Neural progenitor cell (in vitro differentiated cells): ENCODE measurements around the gene RPS4Y1. TPM values are rescaled to one million over a fixed set of nuclear protein-coding genes. Genes with fewer than 3 reads are reported as not detected.
"Not testable (repeated sequence)": the region's sequence is repeated elsewhere in the genome, so short reads cannot be mapped to it uniquely, and the experiment has no call there.

Source experiments
- DNase-seq: peaks from one replicate; pipeline ENCODE4 v3.0.0-alpha.2; 2016; ENCODE audit warnings: low spot score
- H2AFZ ChIP-seq: fragments of 200-600 bp; sonication (generic); replicated peaks from 2 replicates; pipeline ENCODE4 v1.6.1; 2016; ENCODE audit warnings: antibody characterized with exemption
- H3F3A ChIP-seq: fragments of 200-600 bp; sonication (generic); 2 replicates; pipeline ENCODE4 v1.6.1; 2016; ENCODE audit warnings: antibody characterized with exemption, low read depth
- H3K27ac ChIP-seq: fragments of 200-600 bp; sonication (generic); 2 replicates; pipeline ENCODE4 v1.5.1; 2016; ENCODE audit warnings: mild to moderate bottlenecking
- H3K27me3 ChIP-seq: fragments of 200-600 bp; sonication (generic); 2 replicates; pipeline ENCODE4 v1.6.1; 2016; ENCODE audit warnings: mild to moderate bottlenecking, moderate library complexity
- H3K36me3 ChIP-seq: fragments of 200-600 bp; sonication (generic); 2 replicates; pipeline ENCODE4 v1.5.1; 2016
- H3K4me1 ChIP-seq: fragments of 200-600 bp; sonication (generic); 2 replicates; pipeline ENCODE4 v1.6.1; 2016; ENCODE audit warnings: mixed run types
- H3K4me2 ChIP-seq: fragments of 200-600 bp; sonication (generic); 2 replicates; pipeline ENCODE4 v1.6.1; 2016
- H3K4me3 ChIP-seq: fragments of 200-600 bp; sonication (generic); 2 replicates; pipeline ENCODE4 v1.5.1; 2016
- H3K79me2 ChIP-seq: fragments of 200-600 bp; sonication (generic); 2 replicates; pipeline ENCODE4 v1.6.1; 2016; ENCODE audit warnings: low read depth
- H3K9ac ChIP-seq: fragments of 200-600 bp; sonication (generic); 2 replicates; pipeline ENCODE4 v1.6.1; 2016
- H3K9me3 ChIP-seq: fragments of 200-600 bp; sonication (generic); 2 replicates; pipeline ENCODE4 v1.5.1; 2016; ENCODE audit warnings: low read depth
- H4K20me1 ChIP-seq: fragments of 200-600 bp; sonication (generic); 2 replicates; pipeline ENCODE4 v1.6.1; 2016; ENCODE audit warnings: low read depth
- H3K27ac Mint-ChIP-seq: 3 replicates; pipeline ENCODE4 v1.8.0; 2021; ENCODE audit warnings: mixed read lengths
- H3K27me3 Mint-ChIP-seq: 2 replicates; pipeline ENCODE4 v1.8.0; 2022; ENCODE audit warnings: low read depth, mild to moderate bottlenecking, inconsistent platforms, moderate library complexity, mixed read lengths; ENCODE audit not compliant: insufficient read depth
- H3K36me3 Mint-ChIP-seq: 3 replicates; pipeline ENCODE4 v1.8.0; 2021; ENCODE audit warnings: mixed read lengths
- H3K4me1 Mint-ChIP-seq: 3 replicates; pipeline ENCODE4 v1.8.0; 2021; ENCODE audit warnings: mixed read lengths
- H3K4me3 Mint-ChIP-seq: 3 replicates; pipeline ENCODE4 v1.8.0; 2021; ENCODE audit warnings: mild to moderate bottlenecking, moderate library complexity, mixed read lengths
- H3K9me3 Mint-ChIP-seq: 3 replicates; pipeline ENCODE4 v1.8.0; 2020; ENCODE audit warnings: mixed read lengths
- CTCF ChIP-seq: fragments of 200-600 bp; sonication (generic); IDR thresholded peaks from 2 replicates; pipeline ENCODE4 v1.5.1; 2017; ENCODE audit warnings: antibody characterized with exemption, mild to moderate bottlenecking
- EZH2 ChIP-seq: fragments of 200-600 bp; sonication (generic); IDR thresholded peaks from 2 replicates; pipeline ENCODE4 v1.6.1; 2017; ENCODE audit warnings: antibody characterized with exemption, mild to moderate bottlenecking, moderate library complexity
- EZH2phosphoT487 ChIP-seq: fragments of 200-600 bp; sonication (generic); IDR thresholded peaks from 2 replicates; pipeline ENCODE4 v1.6.1; 2017; ENCODE audit warnings: antibody characterized with exemption
- total RNA-seq: library from RNA; depleted of rRNA; stranded (reverse); fragments of >200 nt; gene quantifications from 2 replicates; pipeline ENCODE4 v1.2.3, GENCODE V29; 2015; ENCODE audit warnings: low replicate concordance

RPS4Y1 gene
- total RNA-seq, 1 donor from 2014 or later, result not detected

- Histone ChIP-seq H2AFZ (no peak overlapping the region), H3F3A (no peaks in the 10 kb centered on the region), H3K4me2 (no peak overlapping the region), H3K36me3 (no peaks in the 10 kb centered on the region), H3K4me3 (no peak overlapping the region), H3K27ac (no peak overlapping the region), H3K9me3 (no peaks in the 10 kb centered on the region), H4K20me1 (no peaks in the 10 kb centered on the region), H3K27me3 (no peaks in the 10 kb centered on the region), H3K9ac (no peak overlapping the region), H3K4me1 (no peaks in the 10 kb centered on the region), H3K79me2 (no peaks in the 10 kb centered on the region)
- H3K4me3 Mint-ChIP-seq, result no peak overlapping the region
- DNase-seq, result no peak
- no peaks in the 10 kb centered on the region for H3K27me3 Mint-ChIP-seq
- H3K36me3 Mint-ChIP-seq, result no peaks in the 10 kb centered on the region
- H3K27ac Mint-ChIP-seq, result no peak overlapping the region
- H3K4me1 Mint-ChIP-seq, result no peaks in the 10 kb centered on the region
- H3K9me3 Mint-ChIP-seq, result no peaks in the 10 kb centered on the region
- TF ChIP-seq CTCF (no peak), EZH2phosphoT487 (no peak), EZH2 (no peak)
Measured at GRCh38 chrY:2867469-2867868, 26.1 kb downstream of the RPS4Y1 start.

- Histone ChIP-seq H3K4me1 (no peaks in the 10 kb centered on the region), H3K4me2 (no peak overlapping the region), H3K79me2 (no peaks in the 10 kb centered on the region), H3K4me3 (no peak overlapping the region), H3K36me3 (no peaks in the 10 kb centered on the region), H4K20me1 (no peaks in the 10 kb centered on the region), H2AFZ (no peak overlapping the region), H3F3A (no peaks in the 10 kb centered on the region), H3K27me3 (no peaks in the 10 kb centered on the region), H3K9me3 (no peaks in the 10 kb centered on the region), H3K9ac (no peak overlapping the region), H3K27ac (no peak overlapping the region)
- Mint-ChIP-seq H3K36me3 (no peaks in the 10 kb centered on the region), H3K9me3 (no peaks in the 10 kb centered on the region), H3K27me3 (no peaks in the 10 kb centered on the region), H3K4me3 (no peak overlapping the region), H3K4me1 (no peaks in the 10 kb centered on the region), H3K27ac (no peak overlapping the region)
- DNase-seq, result no peak
- TF ChIP-seq EZH2phosphoT487 (no peak), CTCF (no peak), EZH2 (no peak)
Measured at GRCh38 chrY:2868035-2868607, 26.7 kb downstream of the RPS4Y1 start.

- not testable (repeated sequence) for H4K20me1 ChIP-seq, H3K9ac ChIP-seq, H3K27ac ChIP-seq, H3K36me3 ChIP-seq, H3F3A ChIP-seq, H3K27me3 ChIP-seq, H3K4me3 Mint-ChIP-seq, H3K27me3 Mint-ChIP-seq, H3K4me1 Mint-ChIP-seq, H3K36me3 Mint-ChIP-seq, H3K9me3 ChIP-seq, H3K4me3 ChIP-seq, H3K27ac Mint-ChIP-seq, H3K4me1 ChIP-seq, H3K79me2 ChIP-seq, H2AFZ ChIP-seq, DNase-seq, H3K9me3 Mint-ChIP-seq, H3K4me2 ChIP-seq
Measured at GRCh38 chrY:2872234-2872633, 30.8 kb downstream of the RPS4Y1 start.

DNA sequence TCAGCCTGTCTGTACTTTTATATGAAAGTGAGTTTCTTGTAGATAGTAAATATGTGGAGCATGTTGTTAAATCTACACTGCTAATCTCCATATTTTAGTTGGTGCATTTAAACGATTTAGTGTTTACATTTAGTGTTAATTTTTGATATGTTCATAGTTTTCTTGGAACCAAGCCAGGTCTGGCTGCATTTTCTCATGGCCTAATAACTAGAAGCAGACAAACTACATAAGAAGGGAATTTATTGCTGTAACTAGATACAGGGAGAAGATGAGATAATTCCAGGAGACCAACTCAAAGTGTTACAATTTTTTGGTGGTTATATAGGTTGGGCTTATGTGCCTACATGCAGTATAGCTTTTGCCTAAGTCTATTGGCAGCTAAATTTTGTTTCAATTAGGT, 32.8 kb downstream of the RPS4Y1 start:
- Histone ChIP-seq H3K27me3 (no peaks in the 10 kb centered on the region), H3K9me3 (no peaks in the 10 kb centered on the region), H2AFZ (no peak overlapping the region), H3K9ac (no peak overlapping the region), H3F3A (no peaks in the 10 kb centered on the region), H3K79me2 (no peaks in the 10 kb centered on the region), H3K4me3 (no peak overlapping the region), H3K27ac (no peak overlapping the region), H3K36me3 (no peaks in the 10 kb centered on the region), H3K4me2 (no peak overlapping the region), H4K20me1 (no peaks in the 10 kb centered on the region), H3K4me1 (no peaks in the 10 kb centered on the region)
- TF ChIP-seq EZH2phosphoT487 (no peak), EZH2 (no peak), CTCF (no peak)
- H3K4me3 Mint-ChIP-seq, result no peak overlapping the region
- H3K4me1 Mint-ChIP-seq, result no peaks in the 10 kb centered on the region
- H3K36me3 Mint-ChIP-seq, result no peaks in the 10 kb centered on the region
- DNase-seq, result no peak
- no peaks in the 10 kb centered on the region for H3K9me3 Mint-ChIP-seq
- H3K27me3 Mint-ChIP-seq, result no peaks in the 10 kb centered on the region
- H3K27ac Mint-ChIP-seq, result no peak overlapping the region
